ENCODE measurements around the gene GPSM1.

Gene GPSM1

GRCh38 chr9:136375096-136375495, 47.8 kb downstream of the GPSM1 start:
- no peak overlapping the region for H3K4me3 ChIP-seq (replicated peaks; ENCODE audit: insufficient read depth, low read length)
- DNase-seq (ENCODE audit: low read depth in 1 of 2, low spot score in 1 of 2) = no peak
- H3K27ac ChIP-seq (replicated peaks) = peak overlapping the region; percentile 91
- TF ChIP-seq REST (IDR thresholded peaks at IDR 0.05; ENCODE audit: insufficient replicate concordance, low read depth) (no peak), POLR2AphosphoS5 (IDR thresholded peaks at IDR 0.05; ENCODE audit: low read depth) (no peak; the same call in 1 of the 2 replicates), CTCF (IDR thresholded peaks at IDR 0.05; ENCODE audit: insufficient read depth, low read length) (no peak), GABPA (IDR thresholded peaks at IDR 0.05; ENCODE audit: low read depth) (no peak), SPI1 (IDR thresholded peaks at IDR 0.05; ENCODE audit: borderline replicate concordance, low read depth) (no peak)
- H3K27me3 ChIP-seq (ENCODE audit: insufficient read depth, poor library complexity, severe bottlenecking) = no peaks in the 10 kb centered on the region

GRCh38 chr9:136376457-136376856, 49.1 kb downstream of the GPSM1 start:
- Histone ChIP-seq H3K4me3 (replicated peaks; ENCODE audit: insufficient read depth, low read length) (no peak overlapping the region; the same call in 1 of the 2 replicates), H3K27me3 (ENCODE audit: insufficient read depth, poor library complexity, severe bottlenecking) (no peaks in the 10 kb centered on the region), H3K27ac (replicated peaks) (peak overlapping the region; percentile 88)
- no peak for TF ChIP-seq GABPA (IDR thresholded peaks at IDR 0.05; ENCODE audit: low read depth)
- TF ChIP-seq REST (IDR thresholded peaks at IDR 0.05; ENCODE audit: insufficient replicate concordance, low read depth) = no peak
- no peak; the same call in none of the 2 replicates for TF ChIP-seq POLR2AphosphoS5 (IDR thresholded peaks at IDR 0.05; ENCODE audit: low read depth)
- TF ChIP-seq CTCF (IDR thresholded peaks at IDR 0.05; ENCODE audit: insufficient read depth, low read length) = no peak
- TF ChIP-seq SPI1 (IDR thresholded peaks at IDR 0.05; ENCODE audit: borderline replicate concordance, low read depth) = no peak
- DNase-seq (ENCODE audit: low read depth in 1 of 2, low spot score in 1 of 2) = no peak

- DNase-seq (ENCODE audit: low read depth in 1 of 2, low spot score in 1 of 2) = peak; percentile 90 to 94
- TF ChIP-seq POLR2AphosphoS5 (IDR thresholded peaks at IDR 0.05; ENCODE audit: low read depth) (peak; percentile 77), CTCF (IDR thresholded peaks at IDR 0.05; ENCODE audit: insufficient read depth, low read length) (no peak), SPI1 (IDR thresholded peaks at IDR 0.05; ENCODE audit: borderline replicate concordance, low read depth) (peak; percentile 82)
- Histone ChIP-seq H3K27ac (replicated peaks) (peak overlapping the region; percentile 88), H3K27me3 (ENCODE audit: insufficient read depth, poor library complexity, severe bottlenecking) (no peaks in the 10 kb centered on the region), H3K4me3 (replicated peaks; ENCODE audit: insufficient read depth, low read length) (peak overlapping the region; percentile 24)
These were observed 50.2 kb downstream of the GPSM1 start for GRCh38 chr9:136377341-136378169.

Data from HL-60 (cell line).